GM23338 (cell line): ENCODE results near the gene SLX4. TPM values are rescaled to one million over a fixed set of nuclear protein-coding genes. Genes with fewer than 3 reads are reported as not detected.

Experiments
- ATAC-seq: fragments of 200-7000 bp; cut with Tn5 transposase; 3 replicates; pipeline ENCODE4 v1.9.1; 2020
- DNase-seq: peaks from one replicate; pipeline ENCODE4 v3.0.0-alpha.2; 2015; ENCODE audit warnings: low spot score
- H2AFZ ChIP-seq: fragments of 200-600 bp; sonication (generic); 2 replicates; pipeline ENCODE4 v1.8.0; 2016; ENCODE audit warnings: antibody characterized with exemption, mild to moderate bottlenecking, moderate library complexity
- H3F3A ChIP-seq: fragments of 200-600 bp; sonication (generic); replicated peaks from 2 replicates; pipeline ENCODE4 v1.8.0; 2017; ENCODE audit warnings: antibody characterized with exemption, mixed run types, low read depth
- H3K27ac ChIP-seq: fragments of 200-600 bp; sonication (generic); 2 replicates; pipeline ENCODE4 v1.6.1; 2016; ENCODE audit warnings: low read depth
- H3K27me3 ChIP-seq: fragments of 200-600 bp; sonication (generic); 2 replicates; pipeline ENCODE4 v1.8.0; 2016; ENCODE audit warnings: mild to moderate bottlenecking, mixed run types, moderate library complexity; ENCODE audit not compliant: insufficient read depth
- H3K36me3 ChIP-seq: fragments of 200-600 bp; sonication (generic); 2 replicates; pipeline ENCODE4 v1.8.0; 2016; ENCODE audit warnings: mild to moderate bottlenecking; ENCODE audit not compliant: insufficient read depth
- H3K4me1 ChIP-seq: fragments of 200-600 bp; sonication (generic); 2 replicates; pipeline ENCODE4 v1.8.0; 2016; ENCODE audit warnings: mild to moderate bottlenecking, moderate library complexity; ENCODE audit not compliant: insufficient read depth
- H3K4me2 ChIP-seq: fragments of 200-600 bp; sonication (generic); 2 replicates; pipeline ENCODE4 v1.7.1; 2017; ENCODE audit warnings: mixed run types
- H3K4me3 ChIP-seq: fragments of 200-600 bp; sonication (generic); 2 replicates; pipeline ENCODE4 v1.6.1; 2016; ENCODE audit warnings: mixed run types
- H3K79me2 ChIP-seq: fragments of 200-600 bp; sonication (generic); replicated peaks from 2 replicates; pipeline ENCODE4 v1.8.0; 2017; ENCODE audit warnings: mild to moderate bottlenecking; ENCODE audit not compliant: insufficient read depth
- H3K9me2 ChIP-seq: fragments of 200-600 bp; sonication (generic); 2 replicates; pipeline ENCODE4 v1.8.0; 2017; ENCODE audit not compliant: insufficient read depth
- H4K20me1 ChIP-seq: fragments of 200-600 bp; sonication (generic); replicated peaks from 2 replicates; pipeline ENCODE4 v1.8.0; 2017; ENCODE audit warnings: mild to moderate bottlenecking; ENCODE audit not compliant: insufficient read depth
- H3K27ac Mint-ChIP-seq: 2 replicates; pipeline ENCODE4 v1.8.0; 2020; ENCODE audit warnings: inconsistent platforms, mild to moderate bottlenecking, moderate library complexity, mixed read lengths
- H3K27me3 Mint-ChIP-seq: 3 replicates; pipeline ENCODE4 v1.8.0; 2022; ENCODE audit warnings: low read depth, mild to moderate bottlenecking, moderate library complexity, mixed read lengths, inconsistent platforms; ENCODE audit not compliant: insufficient read depth, poor library complexity
- H3K36me3 Mint-ChIP-seq: 3 replicates; pipeline ENCODE4 v1.8.0; 2021; ENCODE audit warnings: low read depth, mild to moderate bottlenecking, inconsistent platforms, moderate library complexity, mixed read lengths
- H3K4me1 Mint-ChIP-seq: 3 replicates; pipeline ENCODE4 v1.8.0; 2020; ENCODE audit warnings: mild to moderate bottlenecking, inconsistent platforms, mixed read lengths
- H3K4me3 Mint-ChIP-seq: 3 replicates; pipeline ENCODE4 v1.8.0; 2021; ENCODE audit warnings: moderate library complexity, mild to moderate bottlenecking, inconsistent platforms, mixed read lengths
- H3K9me3 Mint-ChIP-seq: 3 replicates; pipeline ENCODE4 v1.8.0; 2020; ENCODE audit warnings: moderate library complexity, mild to moderate bottlenecking, inconsistent platforms, mixed read lengths
- CREB1 ChIP-seq: fragments of 250-450 bp; sonication (Bioruptor Pico); IDR thresholded peaks from 2 replicates; pipeline ENCODE4 v1.5.0; 2020; ENCODE audit warnings: low read depth, mild to moderate bottlenecking, moderate library complexity
- EZH2 ChIP-seq: fragments of 200-600 bp; sonication (generic); IDR thresholded peaks from one replicate; pipeline ENCODE4 v1.8.0; 2017; ENCODE audit warnings: antibody characterized with exemption, mild to moderate bottlenecking, low read depth; ENCODE audit not compliant: unreplicated experiment
- EZH2phosphoT487 ChIP-seq: fragments of 200-600 bp; sonication (generic); IDR thresholded peaks from one replicate; pipeline ENCODE4 v1.8.1; 2018; ENCODE audit warnings: antibody characterized with exemption; ENCODE audit not compliant: unreplicated experiment
- JUNB ChIP-seq: IDR thresholded peaks from one replicate; pipeline ENCODE4 v1.6.1; 2016; ENCODE audit warnings: antibody characterized with exemption; ENCODE audit not compliant: unreplicated experiment
- NANOG ChIP-seq: IDR thresholded peaks from 2 replicates; pipeline ENCODE4 v1.6.1; 2016; ENCODE audit warnings: antibody characterized with exemption, borderline replicate concordance
- POLR2AphosphoS5 ChIP-seq: IDR thresholded peaks from 2 replicates; pipeline ENCODE4 v1.6.1; 2016; ENCODE audit warnings: antibody characterized with exemption, low read depth
- STAT1 ChIP-seq: IDR thresholded peaks from one replicate; pipeline ENCODE4 v1.6.1; 2016; ENCODE audit warnings: antibody characterized with exemption; ENCODE audit not compliant: unreplicated experiment
- ZNF114 ChIP-seq: fragments of 250-450 bp; sonication (Bioruptor Pico); IDR thresholded peaks from 2 replicates; pipeline ENCODE4 v1.5.0; 2020; ENCODE audit warnings: mild to moderate bottlenecking, moderate library complexity
- ZNF331 ChIP-seq: fragments of 250-450 bp; sonication (Bioruptor Pico); IDR thresholded peaks from 2 replicates; pipeline ENCODE4 v1.5.0; 2020; ENCODE audit warnings: low read depth, mild to moderate bottlenecking, moderate library complexity
- polyA plus RNA-seq: library from polyadenylated mRNA; unstranded; fragments of >200 nt; fragmentation: Nextera tagmentation; extraction: Ambion mirVana; gene quantifications from 2 replicates; pipeline ENCODE4 v1.2.1, GENCODE V29; 2016
- total RNA-seq: library from RNA; depleted of rRNA; stranded (reverse); fragments of >200 nt; shearing (Covaris generic); gene quantifications from 2 replicates; pipeline ENCODE4 v1.2.3, GENCODE V29; 2014
- TF ChIP-seq, protein P1 (sequence below), 2 experiments: fragments of 200-600 bp in 1 of 2; sonication (generic) in 1 of 2; conservative IDR thresholded peaks; 2 replicates each; pipeline versions ENCODE4 v1.5.1 to v1.6.1; 2016 to 2017; ENCODE audit warnings: antibody characterized with exemption in 2 of 2, low read depth in 2 of 2, mild to moderate bottlenecking in 2 of 2, moderate library complexity in 1 of 2
- TF ChIP-seq, protein P2 (sequence below): IDR thresholded peaks from 2 replicates; pipeline ENCODE4 v1.6.1; 2016; ENCODE audit warnings: antibody characterized with exemption
- TF ChIP-seq, protein P3 (sequence below): fragments of 250-450 bp; sonication (Bioruptor Pico); IDR thresholded peaks from 2 replicates; pipeline ENCODE4 v1.5.0; 2020; ENCODE audit warnings: mild to moderate bottlenecking, moderate library complexity
- TF ChIP-seq, protein P4 (sequence below): IDR thresholded peaks from one replicate; pipeline ENCODE4 v1.6.1; 2018; ENCODE audit warnings: antibody characterized with exemption; ENCODE audit not compliant: unreplicated experiment

Gene SLX4
- total and polyA plus RNA-seq, 2 experiments from 2014 or later = 3.0 to 15.2 TPM

DNA sequence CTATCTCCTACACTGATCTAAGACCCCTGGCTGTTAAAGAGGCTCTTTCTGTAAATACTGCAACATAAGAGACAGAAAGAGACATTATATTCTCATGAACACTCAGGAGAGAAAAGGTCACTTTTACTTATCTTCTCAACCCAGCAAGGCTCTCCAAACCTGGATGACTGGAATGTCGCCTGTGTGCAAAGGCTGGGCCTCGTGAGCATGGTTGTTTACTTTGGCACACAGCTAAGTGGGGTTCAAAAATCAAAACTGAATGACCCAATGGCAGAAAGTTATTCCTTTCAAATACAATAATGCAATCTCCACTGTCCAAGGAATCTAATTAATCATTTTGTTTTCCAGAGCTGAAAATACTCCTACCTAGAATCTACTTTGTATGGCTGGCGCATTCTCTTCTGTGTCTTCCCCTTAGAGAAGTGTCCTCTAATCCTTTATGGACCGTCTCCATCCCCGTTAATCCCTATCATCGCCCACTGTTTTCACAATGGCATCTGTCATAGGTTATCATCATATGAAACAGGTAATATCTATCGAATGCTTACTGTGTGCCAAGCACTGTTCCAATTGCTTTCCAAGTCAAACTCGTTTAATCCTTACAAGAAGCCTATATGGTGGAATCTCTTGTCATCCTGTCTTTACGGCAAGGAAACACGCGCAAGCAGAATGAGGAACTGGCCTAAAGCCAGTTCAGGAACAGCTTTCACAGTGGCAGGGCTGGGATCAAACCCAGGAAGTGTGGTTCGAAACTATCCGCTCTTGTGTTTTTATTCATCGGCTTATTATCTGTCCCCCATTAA is 1.3 kb downstream of the SLX4 start:
- Histone ChIP-seq H3K36me3 (peaks cover 2% of the 10 kb centered on the region; the same call in 1 of the 2 replicates), H3K4me1 (peaks cover 6% of the 10 kb centered on the region), H4K20me1 (peaks cover 9% of the 10 kb centered on the region; the same call in 1 of the 2 replicates), H3F3A (peaks cover 16% of the 10 kb centered on the region; the same call in 1 of the 2 replicates), H3K4me3 (peak overlapping the region; percentile 98), H2AFZ (0 out of 2 replicates have a peak overlapping the region, but pooled peaks have one; percentile 97), H3K9me2 (no peaks in the 10 kb centered on the region), H3K4me2 (peak overlapping the region; percentile 96), H3K79me2 (peaks cover 31% of the 10 kb centered on the region), H3K27ac (no peak overlapping the region), H3K27me3 (no peaks in the 10 kb centered on the region)
- no peak for DNase-seq
- peaks cover 6% of the 10 kb centered on the region for H3K27me3 Mint-ChIP-seq
- ATAC-seq = no peak
- no peak for TF ChIP-seq NANOG
- no peak for TF ChIP-seq STAT1
- TF ChIP-seq POLR2AphosphoS5 = no peak
- no peak for TF ChIP-seq CREB1 (CRISPR knock-in tag)
- no peak for TF ChIP-seq ZNF331 (CRISPR knock-in tag)
- TF ChIP-seq, protein P1, sequence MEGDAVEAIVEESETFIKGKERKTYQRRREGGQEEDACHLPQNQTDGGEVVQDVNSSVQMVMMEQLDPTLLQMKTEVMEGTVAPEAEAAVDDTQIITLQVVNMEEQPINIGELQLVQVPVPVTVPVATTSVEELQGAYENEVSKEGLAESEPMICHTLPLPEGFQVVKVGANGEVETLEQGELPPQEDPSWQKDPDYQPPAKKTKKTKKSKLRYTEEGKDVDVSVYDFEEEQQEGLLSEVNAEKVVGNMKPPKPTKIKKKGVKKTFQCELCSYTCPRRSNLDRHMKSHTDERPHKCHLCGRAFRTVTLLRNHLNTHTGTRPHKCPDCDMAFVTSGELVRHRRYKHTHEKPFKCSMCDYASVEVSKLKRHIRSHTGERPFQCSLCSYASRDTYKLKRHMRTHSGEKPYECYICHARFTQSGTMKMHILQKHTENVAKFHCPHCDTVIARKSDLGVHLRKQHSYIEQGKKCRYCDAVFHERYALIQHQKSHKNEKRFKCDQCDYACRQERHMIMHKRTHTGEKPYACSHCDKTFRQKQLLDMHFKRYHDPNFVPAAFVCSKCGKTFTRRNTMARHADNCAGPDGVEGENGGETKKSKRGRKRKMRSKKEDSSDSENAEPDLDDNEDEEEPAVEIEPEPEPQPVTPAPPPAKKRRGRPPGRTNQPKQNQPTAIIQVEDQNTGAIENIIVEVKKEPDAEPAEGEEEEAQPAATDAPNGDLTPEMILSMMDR (conservative IDR thresholded peaks at IDR 0.05; ENCODE audit: low read depth in 2 of 2) = no peak
- TF ChIP-seq EZH2 = no peak
- TF ChIP-seq, protein P2, sequence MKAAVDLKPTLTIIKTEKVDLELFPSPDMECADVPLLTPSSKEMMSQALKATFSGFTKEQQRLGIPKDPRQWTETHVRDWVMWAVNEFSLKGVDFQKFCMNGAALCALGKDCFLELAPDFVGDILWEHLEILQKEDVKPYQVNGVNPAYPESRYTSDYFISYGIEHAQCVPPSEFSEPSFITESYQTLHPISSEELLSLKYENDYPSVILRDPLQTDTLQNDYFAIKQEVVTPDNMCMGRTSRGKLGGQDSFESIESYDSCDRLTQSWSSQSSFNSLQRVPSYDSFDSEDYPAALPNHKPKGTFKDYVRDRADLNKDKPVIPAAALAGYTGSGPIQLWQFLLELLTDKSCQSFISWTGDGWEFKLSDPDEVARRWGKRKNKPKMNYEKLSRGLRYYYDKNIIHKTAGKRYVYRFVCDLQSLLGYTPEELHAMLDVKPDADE = no peak
- TF ChIP-seq ZNF114 (CRISPR knock-in tag) = no peak
- TF ChIP-seq, protein P3, sequence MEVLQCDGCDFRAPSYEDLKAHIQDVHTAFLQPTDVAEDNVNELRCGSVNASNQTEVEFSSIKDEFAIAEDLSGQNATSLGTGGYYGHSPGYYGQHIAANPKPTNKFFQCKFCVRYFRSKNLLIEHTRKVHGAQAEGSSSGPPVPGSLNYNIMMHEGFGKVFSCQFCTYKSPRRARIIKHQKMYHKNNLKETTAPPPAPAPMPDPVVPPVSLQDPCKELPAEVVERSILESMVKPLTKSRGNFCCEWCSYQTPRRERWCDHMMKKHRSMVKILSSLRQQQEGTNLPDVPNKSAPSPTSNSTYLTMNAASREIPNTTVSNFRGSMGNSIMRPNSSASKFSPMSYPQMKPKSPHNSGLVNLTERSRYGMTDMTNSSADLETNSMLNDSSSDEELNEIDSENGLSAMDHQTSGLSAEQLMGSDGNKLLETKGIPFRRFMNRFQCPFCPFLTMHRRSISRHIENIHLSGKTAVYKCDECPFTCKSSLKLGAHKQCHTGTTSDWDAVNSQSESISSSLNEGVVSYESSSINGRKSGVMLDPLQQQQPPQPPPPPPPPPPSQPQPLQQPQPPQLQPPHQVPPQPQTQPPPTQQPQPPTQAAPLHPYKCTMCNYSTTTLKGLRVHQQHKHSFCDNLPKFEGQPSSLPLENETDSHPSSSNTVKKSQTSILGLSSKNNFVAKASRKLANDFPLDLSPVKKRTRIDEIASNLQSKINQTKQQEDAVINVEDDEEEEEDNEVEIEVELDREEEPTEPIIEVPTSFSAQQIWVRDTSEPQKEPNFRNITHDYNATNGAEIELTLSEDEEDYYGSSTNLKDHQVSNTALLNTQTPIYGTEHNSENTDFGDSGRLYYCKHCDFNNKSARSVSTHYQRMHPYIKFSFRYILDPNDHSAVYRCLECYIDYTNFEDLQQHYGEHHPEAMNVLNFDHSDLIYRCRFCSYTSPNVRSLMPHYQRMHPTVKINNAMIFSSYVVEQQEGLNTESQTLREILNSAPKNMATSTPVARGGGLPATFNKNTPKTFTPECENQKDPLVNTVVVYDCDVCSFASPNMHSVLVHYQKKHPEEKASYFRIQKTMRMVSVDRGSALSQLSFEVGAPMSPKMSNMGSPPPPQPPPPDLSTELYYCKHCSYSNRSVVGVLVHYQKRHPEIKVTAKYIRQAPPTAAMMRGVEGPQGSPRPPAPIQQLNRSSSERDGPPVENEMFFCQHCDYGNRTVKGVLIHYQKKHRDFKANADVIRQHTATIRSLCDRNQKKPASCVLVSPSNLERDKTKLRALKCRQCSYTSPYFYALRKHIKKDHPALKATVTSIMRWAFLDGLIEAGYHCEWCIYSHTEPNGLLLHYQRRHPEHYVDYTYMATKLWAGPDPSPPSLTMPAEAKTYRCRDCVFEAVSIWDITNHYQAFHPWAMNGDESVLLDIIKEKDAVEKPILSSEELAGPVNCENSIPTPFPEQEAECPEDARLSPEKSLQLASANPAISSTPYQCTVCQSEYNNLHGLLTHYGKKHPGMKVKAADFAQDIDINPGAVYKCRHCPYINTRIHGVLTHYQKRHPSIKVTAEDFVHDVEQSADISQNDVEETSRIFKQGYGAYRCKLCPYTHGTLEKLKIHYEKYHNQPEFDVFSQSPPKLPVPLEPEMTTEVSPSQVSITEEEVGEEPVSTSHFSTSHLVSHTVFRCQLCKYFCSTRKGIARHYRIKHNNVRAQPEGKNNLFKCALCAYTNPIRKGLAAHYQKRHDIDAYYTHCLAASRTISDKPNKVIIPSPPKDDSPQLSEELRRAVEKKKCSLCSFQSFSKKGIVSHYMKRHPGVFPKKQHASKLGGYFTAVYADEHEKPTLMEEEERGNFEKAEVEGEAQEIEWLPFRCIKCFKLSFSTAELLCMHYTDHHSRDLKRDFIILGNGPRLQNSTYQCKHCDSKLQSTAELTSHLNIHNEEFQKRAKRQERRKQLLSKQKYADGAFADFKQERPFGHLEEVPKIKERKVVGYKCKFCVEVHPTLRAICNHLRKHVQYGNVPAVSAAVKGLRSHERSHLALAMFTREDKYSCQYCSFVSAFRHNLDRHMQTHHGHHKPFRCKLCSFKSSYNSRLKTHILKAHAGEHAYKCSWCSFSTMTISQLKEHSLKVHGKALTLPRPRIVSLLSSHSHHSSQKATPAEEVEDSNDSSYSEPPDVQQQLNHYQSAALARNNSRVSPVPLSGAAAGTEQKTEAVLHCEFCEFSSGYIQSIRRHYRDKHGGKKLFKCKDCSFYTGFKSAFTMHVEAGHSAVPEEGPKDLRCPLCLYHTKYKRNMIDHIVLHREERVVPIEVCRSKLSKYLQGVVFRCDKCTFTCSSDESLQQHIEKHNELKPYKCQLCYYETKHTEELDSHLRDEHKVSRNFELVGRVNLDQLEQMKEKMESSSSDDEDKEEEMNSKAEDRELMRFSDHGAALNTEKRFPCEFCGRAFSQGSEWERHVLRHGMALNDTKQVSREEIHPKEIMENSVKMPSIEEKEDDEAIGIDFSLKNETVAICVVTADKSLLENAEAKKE = no peak
- no peak for TF ChIP-seq EZH2phosphoT487
- TF ChIP-seq JUNB = no peak
- TF ChIP-seq, protein P4, sequence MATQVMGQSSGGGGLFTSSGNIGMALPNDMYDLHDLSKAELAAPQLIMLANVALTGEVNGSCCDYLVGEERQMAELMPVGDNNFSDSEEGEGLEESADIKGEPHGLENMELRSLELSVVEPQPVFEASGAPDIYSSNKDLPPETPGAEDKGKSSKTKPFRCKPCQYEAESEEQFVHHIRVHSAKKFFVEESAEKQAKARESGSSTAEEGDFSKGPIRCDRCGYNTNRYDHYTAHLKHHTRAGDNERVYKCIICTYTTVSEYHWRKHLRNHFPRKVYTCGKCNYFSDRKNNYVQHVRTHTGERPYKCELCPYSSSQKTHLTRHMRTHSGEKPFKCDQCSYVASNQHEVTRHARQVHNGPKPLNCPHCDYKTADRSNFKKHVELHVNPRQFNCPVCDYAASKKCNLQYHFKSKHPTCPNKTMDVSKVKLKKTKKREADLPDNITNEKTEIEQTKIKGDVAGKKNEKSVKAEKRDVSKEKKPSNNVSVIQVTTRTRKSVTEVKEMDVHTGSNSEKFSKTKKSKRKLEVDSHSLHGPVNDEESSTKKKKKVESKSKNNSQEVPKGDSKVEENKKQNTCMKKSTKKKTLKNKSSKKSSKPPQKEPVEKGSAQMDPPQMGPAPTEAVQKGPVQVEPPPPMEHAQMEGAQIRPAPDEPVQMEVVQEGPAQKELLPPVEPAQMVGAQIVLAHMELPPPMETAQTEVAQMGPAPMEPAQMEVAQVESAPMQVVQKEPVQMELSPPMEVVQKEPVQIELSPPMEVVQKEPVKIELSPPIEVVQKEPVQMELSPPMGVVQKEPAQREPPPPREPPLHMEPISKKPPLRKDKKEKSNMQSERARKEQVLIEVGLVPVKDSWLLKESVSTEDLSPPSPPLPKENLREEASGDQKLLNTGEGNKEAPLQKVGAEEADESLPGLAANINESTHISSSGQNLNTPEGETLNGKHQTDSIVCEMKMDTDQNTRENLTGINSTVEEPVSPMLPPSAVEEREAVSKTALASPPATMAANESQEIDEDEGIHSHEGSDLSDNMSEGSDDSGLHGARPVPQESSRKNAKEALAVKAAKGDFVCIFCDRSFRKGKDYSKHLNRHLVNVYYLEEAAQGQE = no peak
- H3K9me3 Mint-ChIP-seq = no peaks in the 10 kb centered on the region
- no peak overlapping the region for H3K27ac Mint-ChIP-seq
- peaks cover 14% of the 10 kb centered on the region for H3K36me3 Mint-ChIP-seq
- peak overlapping the region; percentile 96 for H3K4me3 Mint-ChIP-seq
- peaks cover 21% of the 10 kb centered on the region for H3K4me1 Mint-ChIP-seq
